ENCODE data around the gene PPIL6. TPM values are rescaled to one million over a fixed set of nuclear protein-coding genes. Genes with fewer than 3 reads are reported as not detected.

PPIL6 gene
- total and polyA plus RNA-seq, 2 experiments from 2014 or later = 3.5 to 3.7 TPM

- Histone ChIP-seq H3K27ac (no peak overlapping the region), H3K4me1 (ENCODE audit: insufficient read depth) (peaks cover 28% of the 10 kb centered on the region), H3K9me2 (ENCODE audit: insufficient read depth) (no peaks in the 10 kb centered on the region), H3K4me2 (ENCODE audit: unreplicated experiment) (no peak overlapping the region), H3K9me3 (ENCODE audit: low read depth) (no peaks in the 10 kb centered on the region), H2AFZ (no peak overlapping the region), H3K36me3 (ENCODE audit: low read depth) (peaks cover 31% of the 10 kb centered on the region; the same call in 1 of the 2 replicates), H4K20me1 (ENCODE audit: insufficient read depth) (no peaks in the 10 kb centered on the region), H3K27me3 (replicated peaks; ENCODE audit: insufficient read depth) (no peaks in the 10 kb centered on the region), H3K4me3 (no peak overlapping the region), H3K79me2 (ENCODE audit: insufficient read depth) (peaks cover 47% of the 10 kb centered on the region), H3K9ac (no peak overlapping the region), H3F3A (ENCODE audit: insufficient read depth) (no peaks in the 10 kb centered on the region)
- in situ Hi-C loops (cut with MboI) = no loop called here
- no peak for DNase-seq
- TF ChIP-seq EZH2 (IDR thresholded peaks at IDR 0.05; ENCODE audit: insufficient read depth, poor library complexity, severe bottlenecking) = no peak
- WGBS, 2 experiments (ENCODE audit: low coverage in 1 of 2, low lambda C conversion rate in 2 of 2, missing lambda C conversion rate in 2 of 2) = 97 to 100% methylated on average over 2 of the region's 2 CpGs
Observed at GRCh38 chr6:109475625-109476024, 35.2 kb upstream of the PPIL6 start.

- peaks cover 41% of the 10 kb centered on the region for H3K79me2 ChIP-seq (ENCODE audit: insufficient read depth)
- no peak overlapping the region for H2AFZ ChIP-seq
- H3F3A ChIP-seq (ENCODE audit: insufficient read depth) = no peaks in the 10 kb centered on the region
- no peak overlapping the region for H3K9ac ChIP-seq
- in situ Hi-C loops (cut with MboI) = no loop called here
- H3K36me3 ChIP-seq (ENCODE audit: low read depth) = peaks cover 37% of the 10 kb centered on the region; the same call in 1 of the 2 replicates
- no peak overlapping the region for H3K4me2 ChIP-seq (ENCODE audit: unreplicated experiment)
- TF ChIP-seq EZH2phosphoT487 (IDR thresholded peaks at IDR 0.05; ENCODE audit: insufficient read depth, low read depth) = no peak
- no peak for TF ChIP-seq EZH2 (IDR thresholded peaks at IDR 0.05; ENCODE audit: insufficient read depth, poor library complexity, severe bottlenecking)
- H3K9me2 ChIP-seq (ENCODE audit: insufficient read depth) = no peaks in the 10 kb centered on the region
- H3K27me3 ChIP-seq (replicated peaks; ENCODE audit: insufficient read depth) = no peaks in the 10 kb centered on the region
- no peak overlapping the region for H3K27ac ChIP-seq
- H3K9me3 ChIP-seq (ENCODE audit: low read depth) = no peaks in the 10 kb centered on the region
- no peak overlapping the region for H3K4me3 ChIP-seq
- H3K4me1 ChIP-seq (ENCODE audit: insufficient read depth) = peaks cover 22% of the 10 kb centered on the region
- 85 to 89% methylated on average over 4 of the region's 4 CpGs for WGBS, 2 experiments (ENCODE audit: low coverage in 1 of 2, low lambda C conversion rate in 2 of 2, missing lambda C conversion rate in 2 of 2)
- no peak for DNase-seq
- H4K20me1 ChIP-seq (ENCODE audit: insufficient read depth) = no peaks in the 10 kb centered on the region
Observed at GRCh38 chr6:109474995-109475394, 34.6 kb upstream of the PPIL6 start.

DNA sequence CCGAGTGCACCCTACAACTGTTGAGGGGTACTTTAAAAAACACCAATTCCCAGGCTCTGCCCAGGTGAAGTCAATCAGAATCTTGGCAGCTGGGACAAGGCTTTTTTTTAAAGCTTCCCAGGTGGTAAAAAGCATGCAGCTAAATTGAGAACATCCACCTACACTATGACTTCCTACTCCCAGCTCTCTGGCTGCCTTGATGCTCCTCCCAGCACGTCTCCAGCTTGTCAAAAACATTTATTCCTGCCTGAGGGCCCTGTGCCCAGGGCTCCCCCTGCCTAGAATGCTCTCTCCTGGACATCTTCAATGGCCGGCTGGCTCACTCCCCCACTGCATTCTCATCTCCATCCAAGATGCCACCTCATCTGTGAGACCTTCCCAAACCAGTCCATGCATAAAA, 32.7 kb upstream of the PPIL6 start:
- H2AFZ ChIP-seq = no peak overlapping the region
- in situ Hi-C loops (cut with MboI) = no loop called here
- H3K9me2 ChIP-seq (ENCODE audit: insufficient read depth) = no peaks in the 10 kb centered on the region
- H4K20me1 ChIP-seq (ENCODE audit: insufficient read depth) = no peaks in the 10 kb centered on the region
- 95 to 100% methylated on average over 3 of the region's 3 CpGs for WGBS, 2 experiments (ENCODE audit: low coverage in 1 of 2, low lambda C conversion rate in 2 of 2, missing lambda C conversion rate in 2 of 2)
- no peaks in the 10 kb centered on the region for H3K9me3 ChIP-seq (ENCODE audit: low read depth)
- H3K4me2 ChIP-seq (ENCODE audit: unreplicated experiment) = no peak overlapping the region
- peaks cover 37% of the 10 kb centered on the region; the same call in 1 of the 2 replicates for H3K36me3 ChIP-seq (ENCODE audit: low read depth)
- no peak overlapping the region for H3K9ac ChIP-seq
- H3K79me2 ChIP-seq (ENCODE audit: insufficient read depth) = peaks cover 23% of the 10 kb centered on the region
- H3K4me1 ChIP-seq (ENCODE audit: insufficient read depth) = peaks cover 7% of the 10 kb centered on the region
- no peaks in the 10 kb centered on the region for H3F3A ChIP-seq (ENCODE audit: insufficient read depth)
- no peak overlapping the region for H3K4me3 ChIP-seq
- no peaks in the 10 kb centered on the region for H3K27me3 ChIP-seq (replicated peaks; ENCODE audit: insufficient read depth)
- DNase-seq = no peak
- no peak for TF ChIP-seq EZH2phosphoT487 (IDR thresholded peaks at IDR 0.05; ENCODE audit: insufficient read depth, low read depth)
- no peak for TF ChIP-seq EZH2 (IDR thresholded peaks at IDR 0.05; ENCODE audit: insufficient read depth, poor library complexity, severe bottlenecking)
- H3K27ac ChIP-seq = no peak overlapping the region

- H3K36me3 ChIP-seq (ENCODE audit: low read depth) = peaks cover 37% of the 10 kb centered on the region; the same call in 1 of the 2 replicates
Observed at GRCh38 chr6:109472132-109472995, 31.9 kb upstream of the PPIL6 start.

More at GRCh38 chr6:109472132-109472995, 31.9 kb upstream of the PPIL6 start:
- no peak for DNase-seq
- Histone ChIP-seq H3K4me1 (ENCODE audit: insufficient read depth) (no peaks in the 10 kb centered on the region), H2AFZ (no peak overlapping the region), H3K9me3 (ENCODE audit: low read depth) (no peaks in the 10 kb centered on the region), H4K20me1 (ENCODE audit: insufficient read depth) (no peaks in the 10 kb centered on the region), H3K79me2 (ENCODE audit: insufficient read depth) (peaks cover 16% of the 10 kb centered on the region), H3K4me3 (no peak overlapping the region), H3K4me2 (ENCODE audit: unreplicated experiment) (no peak overlapping the region), H3K9me2 (ENCODE audit: insufficient read depth) (no peaks in the 10 kb centered on the region), H3K27ac (no peak overlapping the region), H3K27me3 (replicated peaks; ENCODE audit: insufficient read depth) (no peaks in the 10 kb centered on the region), H3K9ac (no peak overlapping the region), H3F3A (ENCODE audit: insufficient read depth) (no peaks in the 10 kb centered on the region)
- WGBS, 2 experiments (ENCODE audit: low coverage in 1 of 2, low lambda C conversion rate in 2 of 2, missing lambda C conversion rate in 2 of 2) = 96 to 99% methylated on average over 9 of the region's 9 CpGs
- TF ChIP-seq EZH2phosphoT487 (IDR thresholded peaks at IDR 0.05; ENCODE audit: insufficient read depth, low read depth) = no peak
- no peak for TF ChIP-seq EZH2 (IDR thresholded peaks at IDR 0.05; ENCODE audit: insufficient read depth, poor library complexity, severe bottlenecking)
- in situ Hi-C loops (cut with MboI) = no loop called here
